GM20000 (cell line): ENCODE data around the gene CPA5.
"Not testable (repeated sequence)": the region's sequence is repeated elsewhere in the genome, so short reads cannot be mapped to it uniquely, and the experiment has no call there.

Experiments
- DNase-seq: peaks from one replicate; pipeline ENCODE4 v3.0.0; 2012; ENCODE audit warnings: low spot score
- TF ChIP-seq, protein P1 (sequence below): IDR thresholded peaks from 2 replicates; pipeline ENCODE4 v1.5.1; 2012; ENCODE audit warnings: mild to moderate bottlenecking, control low read depth; ENCODE audit errors: extremely low read depth, missing control alignments

Gene CPA5

DNA sequence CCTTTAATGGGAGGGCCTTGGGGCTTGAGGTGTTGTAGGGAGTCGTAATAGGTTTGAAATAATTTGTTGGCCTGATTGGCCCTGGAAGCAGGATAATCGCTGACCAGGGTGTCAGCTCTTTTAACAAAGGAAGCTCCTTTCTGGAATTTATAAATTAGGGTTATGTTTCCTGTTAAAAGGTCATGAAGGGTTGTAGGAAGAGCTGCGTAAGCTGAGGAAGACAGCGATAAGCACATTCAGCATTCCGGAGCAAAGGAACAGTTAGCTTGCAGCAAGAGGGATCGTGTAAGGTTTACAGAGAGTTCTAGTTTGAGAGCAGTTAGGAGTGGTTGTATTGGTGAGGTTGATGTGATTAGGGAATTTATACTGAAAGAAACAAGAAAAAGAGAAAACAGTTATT is 30.3 kb upstream of the CPA5 start:
- TF ChIP-seq, protein P1, sequence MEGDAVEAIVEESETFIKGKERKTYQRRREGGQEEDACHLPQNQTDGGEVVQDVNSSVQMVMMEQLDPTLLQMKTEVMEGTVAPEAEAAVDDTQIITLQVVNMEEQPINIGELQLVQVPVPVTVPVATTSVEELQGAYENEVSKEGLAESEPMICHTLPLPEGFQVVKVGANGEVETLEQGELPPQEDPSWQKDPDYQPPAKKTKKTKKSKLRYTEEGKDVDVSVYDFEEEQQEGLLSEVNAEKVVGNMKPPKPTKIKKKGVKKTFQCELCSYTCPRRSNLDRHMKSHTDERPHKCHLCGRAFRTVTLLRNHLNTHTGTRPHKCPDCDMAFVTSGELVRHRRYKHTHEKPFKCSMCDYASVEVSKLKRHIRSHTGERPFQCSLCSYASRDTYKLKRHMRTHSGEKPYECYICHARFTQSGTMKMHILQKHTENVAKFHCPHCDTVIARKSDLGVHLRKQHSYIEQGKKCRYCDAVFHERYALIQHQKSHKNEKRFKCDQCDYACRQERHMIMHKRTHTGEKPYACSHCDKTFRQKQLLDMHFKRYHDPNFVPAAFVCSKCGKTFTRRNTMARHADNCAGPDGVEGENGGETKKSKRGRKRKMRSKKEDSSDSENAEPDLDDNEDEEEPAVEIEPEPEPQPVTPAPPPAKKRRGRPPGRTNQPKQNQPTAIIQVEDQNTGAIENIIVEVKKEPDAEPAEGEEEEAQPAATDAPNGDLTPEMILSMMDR = no peak

DNA sequence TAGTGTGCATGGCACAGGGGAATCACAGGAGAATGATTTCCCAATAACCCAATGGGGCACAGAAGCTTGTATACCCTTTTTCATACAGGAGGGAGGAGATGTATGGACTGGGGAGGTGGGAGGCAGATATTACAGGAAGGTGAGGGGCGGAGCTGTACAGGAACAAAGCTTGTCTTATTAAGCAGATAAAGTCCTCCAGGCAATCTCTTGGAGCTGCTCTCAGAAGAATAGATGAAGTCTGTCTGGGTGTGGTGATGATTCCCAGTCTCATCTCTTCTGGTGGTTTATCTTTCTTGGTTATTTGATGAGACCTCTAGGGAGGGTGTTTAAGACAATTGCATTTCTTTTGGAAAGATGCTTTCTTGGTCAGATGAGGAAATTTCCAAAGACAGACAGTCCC is 25.1 kb upstream of the CPA5 start:
- TF ChIP-seq, protein P1 = no peak
- no peak for DNase-seq

More for the DNA sequence above, 30.3 kb upstream of the CPA5 start:
- no peak for DNase-seq

DNA sequence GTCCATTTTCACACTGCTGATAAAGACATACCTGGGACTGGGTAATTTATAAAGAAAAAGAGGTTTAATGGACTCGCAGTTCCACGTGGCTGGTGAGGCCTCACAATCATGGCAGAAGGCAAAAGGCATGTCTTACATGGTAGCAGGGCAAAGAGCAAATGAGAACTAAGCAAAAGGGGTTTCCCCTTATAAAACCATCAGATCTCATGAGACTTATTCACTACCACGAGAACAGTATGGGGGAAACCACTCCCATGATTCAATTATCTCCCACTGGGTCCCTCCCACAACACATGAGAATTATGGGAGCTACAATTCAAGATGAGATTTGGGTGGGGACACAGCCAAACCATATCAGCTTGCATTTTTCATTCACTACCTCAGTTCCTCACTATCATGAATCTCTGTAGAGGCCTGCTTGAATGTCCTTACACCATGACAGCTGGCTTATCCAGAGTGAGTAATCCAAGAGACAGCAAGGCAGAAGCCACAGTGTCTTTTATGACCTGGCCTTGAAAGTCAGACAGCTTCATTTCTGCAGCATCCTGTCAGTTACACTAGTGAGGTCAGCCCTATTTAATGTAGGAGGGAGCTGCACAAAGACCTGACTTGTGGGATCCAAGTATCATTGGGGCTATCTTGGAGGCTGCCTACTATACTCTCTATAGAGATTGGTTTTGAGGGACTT is 22.9 kb upstream of the CPA5 start:
- not testable (repeated sequence) for DNase-seq

- TF ChIP-seq, protein P1 = no peak
- DNase-seq = no peak
Observed at GRCh38 chr7:130322615-130323014, 22.0 kb upstream of the CPA5 start.

DNA sequence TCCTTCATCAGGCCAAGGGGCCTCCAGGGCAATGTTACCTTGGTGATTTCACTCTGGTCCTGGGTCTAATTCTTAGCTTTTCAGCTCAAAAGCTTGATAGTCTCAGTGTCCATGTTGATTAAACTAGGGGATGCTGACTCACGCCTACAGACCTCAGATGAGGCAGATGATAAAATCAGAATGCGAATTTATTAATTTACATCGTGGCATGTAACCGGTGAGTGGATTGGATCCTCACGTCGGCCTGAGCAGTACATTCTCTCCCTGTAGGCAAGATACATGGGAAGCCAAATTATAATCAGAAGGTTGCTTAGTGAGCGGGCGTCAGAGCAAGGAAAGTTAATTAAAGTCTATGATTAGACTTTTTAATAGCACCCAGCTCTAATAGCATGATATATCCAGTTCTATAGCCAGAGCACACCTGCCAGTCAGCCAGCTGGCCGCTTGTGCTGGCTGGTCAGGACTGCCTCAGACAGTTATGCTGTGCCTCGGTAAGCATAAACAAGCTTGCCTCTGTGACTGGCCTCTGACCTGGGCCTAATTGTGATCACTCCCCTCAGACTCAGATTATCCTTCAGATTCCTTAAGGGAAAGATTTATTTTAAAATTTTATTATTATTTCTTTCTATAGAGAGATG is 20.2 kb upstream of the CPA5 start:
- TF ChIP-seq, protein P1 = no peak
- DNase-seq = no peak

GRCh38 chr7:130329681-130330080 is 14.9 kb upstream of the CPA5 start:
- TF ChIP-seq, protein P1 = no peak
- no peak for DNase-seq

DNA sequence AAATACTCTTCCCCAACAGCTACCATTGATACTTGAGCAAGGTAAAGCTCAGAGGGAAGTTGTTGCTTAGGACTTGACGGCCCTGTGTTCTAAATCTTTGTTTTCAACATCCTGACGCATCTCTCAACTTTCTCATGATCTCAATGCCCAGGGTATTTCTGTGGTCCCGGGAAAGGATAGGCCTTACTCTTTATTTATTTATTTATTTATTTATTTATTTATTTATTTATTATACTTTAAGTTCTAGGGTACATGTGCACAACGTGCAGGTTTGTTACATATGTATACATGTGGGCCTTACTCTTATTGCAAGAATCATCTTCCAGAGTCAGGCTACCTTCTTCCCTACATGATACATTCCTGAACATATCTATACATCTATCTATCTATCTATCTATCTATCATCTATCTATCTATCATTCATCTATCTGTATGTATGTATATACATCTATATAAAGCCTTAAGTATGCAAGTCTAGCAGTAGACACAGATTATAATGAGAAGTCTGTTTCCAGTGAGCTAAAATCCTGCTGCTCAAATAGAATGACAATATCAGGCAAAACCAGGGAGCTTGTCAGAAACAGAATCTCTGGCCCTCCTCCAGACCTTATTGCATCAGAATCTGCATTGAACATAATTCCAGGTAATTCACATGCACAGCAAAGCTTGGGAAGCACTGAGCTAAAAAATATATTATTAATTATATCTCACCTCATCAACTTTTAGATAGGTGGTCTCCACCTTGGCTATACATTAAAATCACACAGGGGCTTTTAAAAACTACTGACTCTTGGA is 12.2 kb upstream of the CPA5 start:
- no peak for DNase-seq
- TF ChIP-seq, protein P1 = no peak
